Erythroblast (primary cell): ENCODE results near the gene MIER2.

Experiments
- DNase-seq, 2 experiments: peaks; one replicate each; lab custom pipeline; 2025; lab: John Stamatoyannopoulos, UW
- GATA1 ChIP-seq: IDR thresholded peaks from 2 replicates; pipeline ENCODE4 v1.6.1; 2011; ENCODE audit warnings: low read depth, mild to moderate bottlenecking, control low read depth, low read length, moderate library complexity
- POLR2A ChIP-seq: IDR thresholded peaks from 2 replicates; pipeline ENCODE4 v1.6.1; 2011; ENCODE audit warnings: mild to moderate bottlenecking, low read length

The MIER2 gene

GRCh38 chr19:324716-325115 lies 19.9 kb downstream of the MIER2 start:
- TF ChIP-seq POLR2A, result no peak
- no peak for DNase-seq

- no peak for DNase-seq
- TF ChIP-seq POLR2A (no peak), GATA1 (no peak)
These were observed 22.0 kb downstream of the MIER2 start for GRCh38 chr19:322616-323015.

- DNase-seq, result no peak
- TF ChIP-seq GATA1, result no peak
- no peak for TF ChIP-seq POLR2A
These were observed 26.2 kb downstream of the MIER2 start for GRCh38 chr19:318509-318774.

- TF ChIP-seq GATA1, result no peak
- DNase-seq, result no peak
These were observed 26.7 kb downstream of the MIER2 start for GRCh38 chr19:317710-318508.

GRCh38 chr19:315811-316210 lies 28.8 kb downstream of the MIER2 start:
- TF ChIP-seq GATA1 (no peak), POLR2A (no peak)
- DNase-seq, result no peak

- DNase-seq, result no peak
- TF ChIP-seq GATA1 (no peak), POLR2A (no peak)
These were observed 30.4 kb downstream of the MIER2 start for GRCh38 chr19:313988-314815.

GRCh38 chr19:313169-313987 lies 31.2 kb downstream of the MIER2 start:
- TF ChIP-seq POLR2A (no peak), GATA1 (no peak)
- DNase-seq, result no peak

GRCh38 chr19:311813-312261 lies 32.8 kb downstream of the MIER2 start:
- TF ChIP-seq POLR2A, result no peak
- no peak for TF ChIP-seq GATA1
- DNase-seq, result no peak

- TF ChIP-seq GATA1, result no peak
- no peak for TF ChIP-seq POLR2A
- DNase-seq, result no peak
These were observed 33.7 kb downstream of the MIER2 start for GRCh38 chr19:310781-311496.

GRCh38 chr19:310141-310651 lies 34.4 kb downstream of the MIER2 start:
- TF ChIP-seq POLR2A (no peak), GATA1 (no peak)
- peak; percentile 64 to 79 for DNase-seq

- DNase-seq, result no peak
- TF ChIP-seq POLR2A, result no peak
- no peak for TF ChIP-seq GATA1
These were observed 35.4 kb downstream of the MIER2 start for GRCh38 chr19:309206-309565.

- no peak for DNase-seq
- TF ChIP-seq POLR2A (no peak), GATA1 (no peak)
These were observed 36.0 kb downstream of the MIER2 start for GRCh38 chr19:308471-309205.
